ENCODE results near the gene ZC3HAV1.

GRCh38 chr7:139026551-139026950, 83.0 kb downstream of the ZC3HAV1 start:
- TF ChIP-seq, protein P1, sequence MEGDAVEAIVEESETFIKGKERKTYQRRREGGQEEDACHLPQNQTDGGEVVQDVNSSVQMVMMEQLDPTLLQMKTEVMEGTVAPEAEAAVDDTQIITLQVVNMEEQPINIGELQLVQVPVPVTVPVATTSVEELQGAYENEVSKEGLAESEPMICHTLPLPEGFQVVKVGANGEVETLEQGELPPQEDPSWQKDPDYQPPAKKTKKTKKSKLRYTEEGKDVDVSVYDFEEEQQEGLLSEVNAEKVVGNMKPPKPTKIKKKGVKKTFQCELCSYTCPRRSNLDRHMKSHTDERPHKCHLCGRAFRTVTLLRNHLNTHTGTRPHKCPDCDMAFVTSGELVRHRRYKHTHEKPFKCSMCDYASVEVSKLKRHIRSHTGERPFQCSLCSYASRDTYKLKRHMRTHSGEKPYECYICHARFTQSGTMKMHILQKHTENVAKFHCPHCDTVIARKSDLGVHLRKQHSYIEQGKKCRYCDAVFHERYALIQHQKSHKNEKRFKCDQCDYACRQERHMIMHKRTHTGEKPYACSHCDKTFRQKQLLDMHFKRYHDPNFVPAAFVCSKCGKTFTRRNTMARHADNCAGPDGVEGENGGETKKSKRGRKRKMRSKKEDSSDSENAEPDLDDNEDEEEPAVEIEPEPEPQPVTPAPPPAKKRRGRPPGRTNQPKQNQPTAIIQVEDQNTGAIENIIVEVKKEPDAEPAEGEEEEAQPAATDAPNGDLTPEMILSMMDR (conservative IDR thresholded peaks at IDR 0.05; ENCODE audit: low read length) = no peak
- TF ChIP-seq EZH2phosphoT487 (IDR thresholded peaks at IDR 0.05; ENCODE audit: borderline replicate concordance, low read depth, low read length) = no peak

Measured in OCI-LY7 (cell line).